ENCODE data around the gene WDFY2. TPM values are rescaled to one million over a fixed set of nuclear protein-coding genes. Genes with fewer than 3 reads are reported as not detected.

The WDFY2 gene
- total and polyA plus RNA-seq, 4 donors = 9.8 to 15.7 (median 14.3) TPM

DNA sequence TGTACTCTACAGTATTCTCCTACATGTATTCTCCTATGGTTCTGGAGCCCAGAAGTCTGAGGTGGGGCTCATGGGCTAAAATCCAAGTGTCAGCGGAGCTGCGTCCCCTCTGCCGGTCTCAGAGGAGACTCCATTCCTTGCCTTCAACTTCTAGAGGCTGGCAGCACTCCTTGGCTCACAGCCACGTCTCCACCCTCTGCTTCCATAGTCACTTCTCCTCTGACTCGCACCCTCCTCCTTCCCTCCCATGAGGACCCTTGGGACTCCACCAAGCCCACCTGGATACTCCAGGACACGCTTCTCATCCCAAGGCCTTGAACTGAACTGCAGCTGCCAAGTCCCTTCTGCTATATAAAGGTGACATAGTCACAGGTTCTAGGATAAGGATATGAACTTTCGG is 191.9 kb downstream of the WDFY2 start:
- WGBS (ENCODE audit: insufficient coverage) = 85% methylated on average over 5 of the region's 7 CpGs
- Histone ChIP-seq H3K36me3 (ENCODE audit: control insufficient read depth, insufficient read depth, low read length) (no peaks in the 10 kb centered on the region), H3K27me3 (ENCODE audit: control insufficient read depth, insufficient read depth, low read length) (no peaks in the 10 kb centered on the region), H3K4me3 (ENCODE audit: low read depth, low read length) (no peak overlapping the region), H3K9me3 (ENCODE audit: control insufficient read depth, insufficient read depth, low read length) (no peaks in the 10 kb centered on the region), H3K4me1 (ENCODE audit: control insufficient read depth, insufficient read depth, low read length) (peaks cover 11% of the 10 kb centered on the region), H3K27ac (ENCODE audit: low read depth, low read length) (no peak overlapping the region)
- no peak for DNase-seq (ENCODE audit: low read depth in 4 of 6, low spot score in 6 of 6)

DNA sequence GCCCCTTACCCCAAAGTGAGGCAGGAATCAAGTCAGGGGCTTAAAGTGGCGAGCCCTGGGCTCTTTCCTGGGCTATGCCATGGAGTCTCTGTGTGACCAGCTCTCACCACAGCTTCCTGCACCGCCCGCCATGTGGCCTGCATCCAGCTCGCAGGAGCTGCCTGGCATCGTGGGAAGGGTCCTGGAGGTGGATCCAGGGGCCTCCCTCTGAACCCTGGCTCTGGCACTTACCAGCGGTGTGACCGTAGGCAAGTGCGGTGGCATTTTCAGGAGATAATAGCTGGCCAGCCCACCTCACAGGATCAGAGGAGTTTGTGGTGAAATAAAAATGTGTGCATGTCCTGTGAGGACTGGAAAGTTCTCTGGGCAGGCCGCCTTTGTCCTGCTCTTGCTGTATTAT is 193.7 kb downstream of the WDFY2 start:
- H3K9me3 ChIP-seq (ENCODE audit: control insufficient read depth, insufficient read depth, low read length) = no peaks in the 10 kb centered on the region
- DNase-seq (ENCODE audit: low read depth in 4 of 6, low spot score in 6 of 6) = no peak
- H3K27ac ChIP-seq (ENCODE audit: low read depth, low read length) = no peak overlapping the region
- no peak overlapping the region for H3K4me3 ChIP-seq (ENCODE audit: low read depth, low read length)
- peaks cover 3% of the 10 kb centered on the region for H3K36me3 ChIP-seq (ENCODE audit: control insufficient read depth, insufficient read depth, low read length)
- no peaks in the 10 kb centered on the region for H3K27me3 ChIP-seq (ENCODE audit: control insufficient read depth, insufficient read depth, low read length)
- WGBS (ENCODE audit: insufficient coverage) = 64% methylated on average over 5 of the region's 9 CpGs
- H3K4me1 ChIP-seq (ENCODE audit: control insufficient read depth, insufficient read depth, low read length) = peaks cover 14% of the 10 kb centered on the region

DNA sequence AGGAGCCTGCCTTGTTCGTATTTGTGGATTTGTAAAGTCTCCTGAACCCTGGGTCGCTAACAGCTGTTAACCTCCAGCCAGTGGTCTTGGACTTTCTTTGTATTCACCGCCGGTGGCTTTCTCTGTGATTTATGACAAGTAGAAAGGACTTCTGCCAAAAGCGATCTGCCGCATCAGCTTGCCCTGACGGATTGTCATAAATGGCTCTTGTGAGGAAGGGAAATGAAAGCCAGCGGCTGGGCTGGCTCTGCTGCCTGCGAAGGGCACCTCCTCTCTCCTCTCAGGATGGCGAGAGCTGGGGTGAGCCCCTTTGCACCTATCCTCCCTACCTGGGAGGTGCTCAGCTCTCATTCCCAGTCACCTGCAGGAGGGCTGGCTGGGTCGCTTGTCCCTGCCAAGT is 194.1 kb downstream of the WDFY2 start:
- H3K27ac ChIP-seq (ENCODE audit: low read depth, low read length) = no peak overlapping the region
- 16% methylated on average over 8 of the region's 11 CpGs for WGBS (ENCODE audit: insufficient coverage)
- peak in 2 of 6 donors; percentile 50 to 77 for DNase-seq (ENCODE audit: low read depth in 4 of 6, low spot score in 6 of 6)
- H3K36me3 ChIP-seq (ENCODE audit: control insufficient read depth, insufficient read depth, low read length) = peaks cover 3% of the 10 kb centered on the region
- peaks cover 15% of the 10 kb centered on the region for H3K4me1 ChIP-seq (ENCODE audit: control insufficient read depth, insufficient read depth, low read length)
- H3K9me3 ChIP-seq (ENCODE audit: control insufficient read depth, insufficient read depth, low read length) = no peaks in the 10 kb centered on the region
- H3K4me3 ChIP-seq (ENCODE audit: low read depth, low read length) = no peak overlapping the region
- H3K27me3 ChIP-seq (ENCODE audit: control insufficient read depth, insufficient read depth, low read length) = no peaks in the 10 kb centered on the region

DNA sequence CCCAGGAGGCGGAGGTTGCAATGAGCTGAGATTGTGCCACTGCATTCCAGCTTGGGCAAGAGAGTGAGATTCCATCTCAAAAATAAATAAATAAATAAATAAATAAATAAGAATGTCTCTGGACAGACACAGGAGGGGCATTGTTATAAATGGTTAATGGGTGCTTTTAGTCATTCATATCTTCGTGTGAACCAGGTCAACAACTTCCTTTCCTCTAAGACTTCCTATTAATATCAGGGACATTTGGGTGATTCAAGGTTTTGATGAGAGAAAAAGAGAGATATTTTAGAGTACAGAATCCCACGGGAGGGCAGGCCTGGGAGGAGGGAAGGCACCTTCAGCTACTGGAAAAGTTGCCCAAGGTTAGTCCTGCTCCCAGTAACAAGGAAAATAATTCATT is 195.8 kb downstream of the WDFY2 start:
- no CpG with 5 or more reads among the region's 3 CpGs for WGBS (ENCODE audit: insufficient coverage)
- no peaks in the 10 kb centered on the region for H3K9me3 ChIP-seq (ENCODE audit: control insufficient read depth, insufficient read depth, low read length)

DNA sequence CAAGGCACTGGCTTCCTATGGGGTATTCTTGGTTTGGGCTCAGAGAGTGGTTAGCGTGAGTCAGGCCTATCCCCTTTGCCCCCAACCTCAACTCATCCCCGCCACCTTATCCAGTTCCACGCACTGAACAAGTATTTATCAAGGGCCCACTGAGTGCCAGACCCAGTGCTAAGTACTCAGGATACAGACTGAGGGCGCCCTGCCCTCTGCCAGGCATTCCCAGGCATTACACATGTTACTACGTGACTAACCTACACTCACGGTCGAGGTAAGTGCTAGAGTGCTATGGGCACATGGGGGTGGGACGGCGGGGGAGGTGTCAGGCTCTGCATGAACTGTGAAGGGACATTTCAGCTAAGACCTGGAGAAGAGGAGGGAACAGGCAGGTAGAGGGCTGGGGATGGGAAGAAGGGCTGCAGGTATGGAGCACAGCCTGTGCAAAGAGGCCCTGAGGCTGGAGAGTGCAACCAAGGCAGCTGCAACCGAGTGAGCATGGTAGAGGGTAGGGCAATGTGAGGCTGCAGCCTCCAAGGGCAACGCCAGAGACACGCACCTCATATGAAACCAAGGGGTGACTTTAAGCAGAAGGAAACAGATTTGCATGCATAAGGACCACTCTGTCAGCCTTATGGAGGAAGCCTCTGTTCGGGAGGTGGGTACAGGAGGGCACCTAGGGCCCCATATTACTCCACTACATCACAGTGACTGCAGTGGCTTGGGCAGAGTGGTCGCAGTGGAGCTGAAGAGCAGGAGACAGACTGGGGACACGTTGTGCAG is 197.2 kb downstream of the WDFY2 start:
- DNase-seq (ENCODE audit: low read depth in 4 of 6, low spot score in 6 of 6) = no peak
- Histone ChIP-seq H3K4me1 (ENCODE audit: control insufficient read depth, insufficient read depth, low read length) (peaks cover 21% of the 10 kb centered on the region), H3K27me3 (ENCODE audit: control insufficient read depth, insufficient read depth, low read length) (no peaks in the 10 kb centered on the region), H3K27ac (ENCODE audit: low read depth, low read length) (no peak overlapping the region), H3K9me3 (ENCODE audit: control insufficient read depth, insufficient read depth, low read length) (no peaks in the 10 kb centered on the region), H3K36me3 (ENCODE audit: control insufficient read depth, insufficient read depth, low read length) (peaks cover 3% of the 10 kb centered on the region), H3K4me3 (ENCODE audit: low read depth, low read length) (no peak overlapping the region)
- 78% methylated on average over 10 of the region's 15 CpGs for WGBS (ENCODE audit: insufficient coverage)

More for the DNA sequence above, 195.8 kb downstream of the WDFY2 start:
- Histone ChIP-seq H3K36me3 (ENCODE audit: control insufficient read depth, insufficient read depth, low read length) (peaks cover 3% of the 10 kb centered on the region), H3K27me3 (ENCODE audit: control insufficient read depth, insufficient read depth, low read length) (no peaks in the 10 kb centered on the region), H3K4me3 (ENCODE audit: low read depth, low read length) (no peak overlapping the region), H3K4me1 (ENCODE audit: control insufficient read depth, insufficient read depth, low read length) (peaks cover 15% of the 10 kb centered on the region), H3K27ac (ENCODE audit: low read depth, low read length) (no peak overlapping the region)
- no peak for DNase-seq (ENCODE audit: low read depth in 4 of 6, low spot score in 6 of 6)

DNA sequence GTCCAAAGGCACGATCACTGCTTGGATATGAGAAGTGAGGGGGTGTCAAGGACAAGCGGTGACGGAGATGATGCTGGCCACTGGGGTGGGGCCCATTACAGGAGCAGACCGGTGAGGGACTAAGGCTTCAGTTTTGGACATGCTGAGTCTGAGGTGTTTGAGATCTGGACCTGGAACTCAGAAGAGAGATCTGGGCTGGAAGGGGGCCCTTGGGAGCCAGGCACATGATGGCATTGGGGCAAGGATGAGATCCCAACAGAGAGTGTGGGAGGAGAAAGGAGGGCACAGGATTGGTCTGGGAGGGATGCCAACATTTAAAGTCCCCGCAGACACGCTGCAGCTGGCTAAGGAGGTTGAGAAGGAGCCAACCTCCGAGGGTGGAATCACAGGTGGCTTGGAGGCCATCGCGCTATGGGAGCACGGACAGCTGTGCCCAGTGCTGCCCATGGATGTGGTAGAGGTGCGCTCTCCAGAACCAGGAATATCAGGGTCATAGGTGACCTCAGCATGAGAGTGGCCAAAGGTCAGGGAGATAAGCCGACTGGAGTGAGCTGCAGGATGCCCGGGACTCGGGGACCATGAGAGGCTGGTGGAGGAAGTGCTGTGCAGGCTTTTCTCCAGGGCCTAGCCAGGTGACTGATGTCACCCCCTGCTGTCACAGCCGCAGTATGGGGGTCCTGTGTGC is 197.9 kb downstream of the WDFY2 start:
- WGBS (ENCODE audit: insufficient coverage) = 80% methylated on average over 14 of the region's 15 CpGs
- H3K4me3 ChIP-seq (ENCODE audit: low read depth, low read length) = no peak overlapping the region
- no peaks in the 10 kb centered on the region for H3K27me3 ChIP-seq (ENCODE audit: control insufficient read depth, insufficient read depth, low read length)
- DNase-seq (ENCODE audit: low read depth in 4 of 6, low spot score in 6 of 6) = no peak
- no peaks in the 10 kb centered on the region for H3K9me3 ChIP-seq (ENCODE audit: control insufficient read depth, insufficient read depth, low read length)
- no peak overlapping the region for H3K27ac ChIP-seq (ENCODE audit: low read depth, low read length)
- peaks cover 24% of the 10 kb centered on the region for H3K4me1 ChIP-seq (ENCODE audit: control insufficient read depth, insufficient read depth, low read length)
- H3K36me3 ChIP-seq (ENCODE audit: control insufficient read depth, insufficient read depth, low read length) = peaks cover 3% of the 10 kb centered on the region

DNA sequence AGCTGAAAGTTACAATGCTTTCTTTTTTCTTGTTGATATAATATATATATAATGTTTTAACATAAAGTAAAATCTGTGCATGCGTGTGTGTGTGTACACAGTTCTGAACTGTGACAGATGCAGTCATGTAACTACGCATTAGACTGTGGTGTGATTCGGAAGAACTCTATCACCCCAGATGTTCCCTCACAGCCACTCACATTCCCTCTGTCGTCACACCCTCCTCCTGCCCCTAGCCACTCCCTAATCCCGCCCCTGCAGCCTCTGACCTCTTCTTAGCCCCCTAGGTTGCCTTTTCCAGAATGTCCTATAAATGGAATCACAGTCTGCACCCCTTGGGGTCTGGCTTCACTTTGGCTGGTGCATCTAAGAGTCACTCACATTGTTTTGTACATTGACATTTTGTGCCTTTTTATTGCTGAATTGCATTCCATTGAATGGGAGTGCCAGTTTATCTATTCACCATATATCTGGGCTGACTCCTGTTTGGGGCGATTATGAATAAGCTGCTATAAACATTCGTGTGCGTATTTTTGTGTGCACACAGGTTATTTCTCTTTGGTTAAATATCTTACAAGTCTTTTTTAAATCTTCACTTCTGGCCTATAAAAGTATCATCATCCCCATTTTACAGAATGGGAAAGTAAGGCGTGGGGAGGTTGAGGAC is 199.3 kb downstream of the WDFY2 start:
- Histone ChIP-seq H3K4me1 (ENCODE audit: control insufficient read depth, insufficient read depth, low read length) (peaks cover 17% of the 10 kb centered on the region), H3K27ac (ENCODE audit: low read depth, low read length) (no peak overlapping the region), H3K9me3 (ENCODE audit: control insufficient read depth, insufficient read depth, low read length) (no peaks in the 10 kb centered on the region), H3K27me3 (ENCODE audit: control insufficient read depth, insufficient read depth, low read length) (no peaks in the 10 kb centered on the region), H3K36me3 (ENCODE audit: control insufficient read depth, insufficient read depth, low read length) (peaks cover 3% of the 10 kb centered on the region), H3K4me3 (ENCODE audit: low read depth, low read length) (no peak overlapping the region)
- DNase-seq (ENCODE audit: low read depth in 4 of 6, low spot score in 6 of 6) = no peak
- 80% methylated on average over 5 of the region's 9 CpGs for WGBS (ENCODE audit: insufficient coverage)

DNA sequence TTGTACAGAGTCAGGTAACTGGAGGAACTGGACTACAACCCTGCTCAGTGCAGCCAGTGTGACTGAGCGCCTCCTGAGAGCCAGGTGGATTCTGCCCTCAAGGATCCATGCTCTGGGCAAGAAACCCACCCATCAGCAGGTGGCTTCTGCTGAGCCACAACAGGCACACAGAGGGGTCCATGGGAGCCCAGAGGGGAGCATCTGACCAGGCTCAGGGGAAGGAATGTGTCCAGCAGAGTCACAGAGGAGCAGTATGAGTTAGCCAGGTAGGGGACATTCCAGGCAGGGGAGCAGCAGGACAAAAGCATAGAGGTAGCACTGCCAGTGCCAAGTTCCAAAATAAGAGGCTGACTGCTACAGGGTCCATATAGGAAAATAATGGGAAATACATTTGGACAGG is 199.8 kb downstream of the WDFY2 start:
- peaks cover 3% of the 10 kb centered on the region for H3K36me3 ChIP-seq (ENCODE audit: control insufficient read depth, insufficient read depth, low read length)
- no peak overlapping the region for H3K27ac ChIP-seq (ENCODE audit: low read depth, low read length)
- H3K9me3 ChIP-seq (ENCODE audit: control insufficient read depth, insufficient read depth, low read length) = no peaks in the 10 kb centered on the region
- WGBS (ENCODE audit: insufficient coverage) = 86% methylated on average over 1 of the region's 1 CpG
- DNase-seq (ENCODE audit: low read depth in 4 of 6, low spot score in 6 of 6) = no peak
- H3K4me1 ChIP-seq (ENCODE audit: control insufficient read depth, insufficient read depth, low read length) = peaks cover 15% of the 10 kb centered on the region
- H3K27me3 ChIP-seq (ENCODE audit: control insufficient read depth, insufficient read depth, low read length) = no peaks in the 10 kb centered on the region
- no peak overlapping the region for H3K4me3 ChIP-seq (ENCODE audit: low read depth, low read length)

DNA sequence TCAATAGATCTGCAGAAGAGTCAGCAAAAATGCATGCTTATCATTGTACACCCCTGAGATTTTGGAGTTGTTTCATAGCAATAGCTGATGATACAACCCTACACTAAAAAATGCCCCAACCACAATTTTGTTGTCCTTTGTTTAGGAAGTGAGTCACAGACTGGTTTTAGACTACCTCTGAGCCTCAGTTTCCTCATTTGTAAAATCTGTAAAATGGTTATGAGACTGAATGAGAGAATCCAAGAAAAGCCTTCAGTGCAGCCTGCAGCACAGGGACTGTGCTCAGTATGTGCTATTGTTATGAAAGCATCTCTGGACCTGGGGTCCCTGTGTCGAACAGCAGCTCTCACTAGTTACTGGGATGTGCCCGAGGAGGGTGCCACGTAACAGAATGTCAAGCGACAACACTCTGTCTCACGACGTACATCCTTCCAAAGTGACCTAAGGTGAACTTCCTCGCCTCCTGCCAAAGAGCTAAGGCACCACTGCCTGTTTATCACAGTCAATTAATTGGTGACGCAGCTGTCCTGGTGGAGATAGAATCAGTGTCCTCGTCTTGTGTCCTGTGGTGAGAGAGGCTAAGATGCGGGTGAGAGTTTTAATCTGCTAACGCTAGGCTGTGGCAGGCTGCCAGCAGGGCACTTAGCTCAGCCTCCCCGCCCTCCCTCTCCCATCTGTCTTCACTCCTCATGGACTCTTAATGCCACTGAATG is 201.6 kb downstream of the WDFY2 start:
- WGBS (ENCODE audit: insufficient coverage) = 23% methylated on average over 10 of the region's 12 CpGs
- Histone ChIP-seq H3K36me3 (ENCODE audit: control insufficient read depth, insufficient read depth, low read length) (peaks cover 3% of the 10 kb centered on the region), H3K27ac (ENCODE audit: low read depth, low read length) (no peak overlapping the region), H3K9me3 (ENCODE audit: control insufficient read depth, insufficient read depth, low read length) (no peaks in the 10 kb centered on the region), H3K27me3 (ENCODE audit: control insufficient read depth, insufficient read depth, low read length) (no peaks in the 10 kb centered on the region), H3K4me3 (ENCODE audit: low read depth, low read length) (no peak overlapping the region), H3K4me1 (ENCODE audit: control insufficient read depth, insufficient read depth, low read length) (peaks cover 15% of the 10 kb centered on the region)
- DNase-seq (ENCODE audit: low read depth in 4 of 6, low spot score in 6 of 6) = peak in 3 of 6 donors; percentile 49 to 95 (median 90)

All from spinal cord (tissue), 10 donors.